Measurements from ENCODE around the gene PRADC1.
"Not testable (repeated sequence)": the region's sequence is repeated elsewhere in the genome, so short reads cannot be mapped to it uniquely, and the experiment has no call there.

Gene PRADC1

DNA sequence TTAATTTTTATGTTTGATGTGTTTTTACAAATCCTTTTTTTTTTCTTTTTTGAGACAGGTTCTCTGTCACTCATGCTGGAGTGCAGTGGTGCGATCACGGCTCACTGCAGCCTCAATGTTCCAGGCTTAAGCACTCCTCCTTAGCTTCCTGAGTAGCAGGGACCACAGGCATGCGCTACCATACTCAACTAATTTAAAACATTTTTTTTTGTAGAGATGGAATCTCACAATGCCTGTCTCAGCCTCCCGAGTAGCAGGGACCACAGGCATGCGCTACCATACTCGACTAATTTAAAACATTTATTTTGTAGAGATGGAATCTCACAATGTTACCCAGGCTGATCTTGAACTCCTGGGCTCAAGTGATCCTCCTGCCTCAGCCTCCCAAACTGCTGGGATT lies 27.4 kb downstream of the PRADC1 start:
- peaks cover 21 to 29% of the 10 kb centered on the region in 2 donors for H3K27me3 ChIP-seq (ENCODE audit: control insufficient read depth in 2 of 2, insufficient read depth in 2 of 2, low read length in 2 of 2)
- H3K36me3 ChIP-seq (ENCODE audit: control insufficient read depth in 2 of 2, insufficient read depth in 2 of 2, low read length in 2 of 2), result no peaks in the 10 kb centered on the region
- H3K27ac ChIP-seq (ENCODE audit: low read depth in 2 of 2, low read length in 2 of 2), result no peak overlapping the region
- H3K4me3 ChIP-seq (ENCODE audit: low read length in 2 of 2), result no peak overlapping the region
- H3K4me1 ChIP-seq (ENCODE audit: control insufficient read depth in 2 of 2, insufficient read depth in 2 of 2, low read length in 2 of 2), result peaks cover 0 to 4% of the 10 kb centered on the region in 2 donors
- H3K9me3 ChIP-seq (ENCODE audit: control insufficient read depth in 2 of 2, low read length in 2 of 2), result no peaks in the 10 kb centered on the region
- no peak overlapping the region for H3K9ac ChIP-seq (ENCODE audit: low read depth in 1 of 2, low read length in 2 of 2)

DNA sequence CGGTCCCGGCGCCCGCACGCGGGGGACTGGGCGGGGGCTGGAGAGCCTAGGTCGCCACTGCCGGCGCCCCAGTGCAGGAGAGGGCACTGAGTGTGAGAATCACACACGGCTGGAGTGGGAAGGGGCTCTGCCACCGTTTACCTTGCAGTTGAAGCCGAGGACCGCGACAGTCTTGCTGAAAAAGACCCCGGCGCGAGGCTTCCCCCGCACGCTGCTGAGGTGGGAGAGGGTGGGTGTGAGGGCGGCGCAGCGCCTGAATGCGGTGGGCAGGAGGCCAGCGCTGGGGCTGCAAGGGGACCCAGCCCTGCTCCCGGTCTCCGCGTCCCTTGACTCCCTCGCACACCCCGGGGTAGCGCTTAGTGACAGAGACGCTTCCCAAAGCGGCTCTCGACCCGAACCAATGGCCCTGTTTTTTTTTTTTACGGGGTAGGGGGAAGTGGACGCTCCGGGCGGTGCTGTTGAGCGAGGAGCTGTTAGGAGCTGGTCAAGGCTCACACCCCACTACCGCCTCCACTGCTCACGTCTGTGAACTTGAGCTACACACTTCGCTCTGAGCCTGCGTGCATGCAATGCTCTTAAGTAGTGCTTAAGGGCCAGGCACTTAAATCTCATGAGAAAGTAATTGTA lies 29.9 kb downstream of the PRADC1 start:
- peaks cover 0 to 4% of the 10 kb centered on the region in 2 donors for H3K4me1 ChIP-seq (ENCODE audit: control insufficient read depth in 2 of 2, insufficient read depth in 2 of 2, low read length in 2 of 2)
- no peak overlapping the region for H3K4me3 ChIP-seq (ENCODE audit: low read length in 2 of 2)
- no peaks in the 10 kb centered on the region for H3K9me3 ChIP-seq (ENCODE audit: control insufficient read depth in 2 of 2, low read length in 2 of 2)
- H3K27ac ChIP-seq (ENCODE audit: low read depth in 2 of 2, low read length in 2 of 2), result no peak overlapping the region
- H3K36me3 ChIP-seq (ENCODE audit: control insufficient read depth in 2 of 2, insufficient read depth in 2 of 2, low read length in 2 of 2), result no peaks in the 10 kb centered on the region
- H3K9ac ChIP-seq (ENCODE audit: low read depth in 1 of 2, low read length in 2 of 2), result no peak overlapping the region
- H3K27me3 ChIP-seq (ENCODE audit: control insufficient read depth in 2 of 2, insufficient read depth in 2 of 2, low read length in 2 of 2), result peaks cover 21 to 29% of the 10 kb centered on the region in 2 donors

DNA sequence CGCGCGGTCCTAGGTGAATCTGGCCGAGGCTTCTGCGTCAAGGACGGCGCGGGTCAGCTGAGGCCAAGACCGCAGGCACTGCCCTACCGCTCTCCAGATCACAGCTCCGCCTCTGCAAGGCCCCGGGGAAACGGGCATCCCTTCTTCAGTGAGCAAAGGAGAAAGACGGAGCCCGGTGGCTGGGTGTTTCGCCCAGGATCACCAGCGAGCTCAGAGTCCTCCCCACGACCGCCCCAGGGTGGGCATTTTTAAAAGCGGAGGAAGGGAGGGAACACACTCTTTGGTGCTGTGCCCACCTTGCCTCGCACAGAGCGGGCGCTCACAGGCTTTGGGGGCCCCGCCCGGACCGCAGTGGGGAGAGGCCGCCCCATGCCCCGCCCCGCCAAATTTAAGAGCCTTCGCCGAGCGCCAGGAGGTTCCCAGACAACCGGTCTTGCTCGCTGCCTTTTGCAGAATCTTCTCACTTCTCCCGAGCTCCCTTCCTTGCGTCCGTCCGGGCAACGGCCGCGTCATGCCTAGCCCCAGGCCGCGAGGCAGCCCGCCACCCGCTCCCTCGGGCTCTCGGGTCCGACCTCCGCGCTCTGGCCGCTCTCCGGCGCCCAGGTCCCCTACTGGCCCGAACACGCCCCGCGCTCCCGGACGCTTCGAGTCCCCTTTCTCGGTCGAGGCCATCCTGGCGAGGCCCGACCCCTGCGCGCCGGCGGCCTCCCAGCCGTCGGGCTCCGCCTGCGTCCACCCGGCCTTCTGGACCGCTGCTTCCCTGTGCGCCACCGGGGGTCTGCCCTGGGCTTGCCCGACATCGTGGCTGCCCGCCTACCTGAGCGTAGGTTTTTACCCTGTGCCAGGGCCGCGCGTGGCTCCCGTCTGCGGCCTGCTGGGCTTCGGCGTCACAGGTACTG lies 30.6 kb downstream of the PRADC1 start, which contains the start of gene NOTO:
Gene NOTO, plus strand, starts transcription at position 419 of the 899 bp plus-strand sequence. Its CDS starts 93 bp downstream, at position 512.
- peak within 1 kb of the TSS in 1 of 2 donors; percentile 43 for H3K4me3 ChIP-seq (ENCODE audit: low read length in 2 of 2)

DNA sequence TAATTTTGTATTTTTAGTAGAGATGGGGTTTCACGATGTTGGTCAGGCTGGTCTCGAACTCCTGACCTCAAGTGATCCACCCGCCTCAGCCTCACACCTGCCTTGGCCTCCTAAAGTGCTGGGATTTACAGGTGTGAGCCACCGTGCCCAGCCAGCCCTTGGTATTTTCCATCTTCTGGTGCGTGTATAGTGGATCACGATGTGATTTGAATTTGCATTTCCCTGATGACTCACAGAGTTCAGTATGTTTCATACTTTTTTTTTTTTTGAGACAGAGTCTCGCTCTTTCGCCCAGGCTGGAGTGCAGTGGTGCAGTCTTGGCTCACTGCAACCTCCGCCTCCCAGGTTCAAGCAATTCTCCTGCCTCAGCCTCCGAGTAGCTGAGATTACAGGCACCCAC lies 32.8 kb downstream of the PRADC1 start:
- H3K9ac ChIP-seq (ENCODE audit: low read depth in 1 of 2, low read length in 2 of 2); H3K9me3 ChIP-seq (ENCODE audit: control insufficient read depth in 2 of 2, low read length in 2 of 2); H3K4me1 ChIP-seq (ENCODE audit: control insufficient read depth in 2 of 2, insufficient read depth in 2 of 2, low read length in 2 of 2); H3K4me3 ChIP-seq (ENCODE audit: low read length in 2 of 2); H3K36me3 ChIP-seq (ENCODE audit: control insufficient read depth in 2 of 2, insufficient read depth in 2 of 2, low read length in 2 of 2); H3K27ac ChIP-seq (ENCODE audit: low read depth in 2 of 2, low read length in 2 of 2): not testable (repeated sequence)
- peaks cover 24 to 29% of the 10 kb centered on the region in 2 donors for H3K27me3 ChIP-seq (ENCODE audit: control insufficient read depth in 2 of 2, insufficient read depth in 2 of 2, low read length in 2 of 2)

More for the DNA sequence above, 30.6 kb downstream of the PRADC1 start, which contains the start of gene NOTO:
- no peaks in the 10 kb centered on the region for H3K9me3 ChIP-seq (ENCODE audit: control insufficient read depth in 2 of 2, low read length in 2 of 2)
- no peak within 1 kb of the TSS for H3K27ac ChIP-seq (ENCODE audit: low read depth in 2 of 2, low read length in 2 of 2)
- peaks cover 21 to 29% of the 10 kb centered on the region in 2 donors for H3K27me3 ChIP-seq (ENCODE audit: control insufficient read depth in 2 of 2, insufficient read depth in 2 of 2, low read length in 2 of 2)
- H3K4me1 ChIP-seq (ENCODE audit: control insufficient read depth in 2 of 2, insufficient read depth in 2 of 2, low read length in 2 of 2), result peaks cover 0 to 4% of the 10 kb centered on the region in 2 donors
- no peaks in the 10 kb centered on the region for H3K36me3 ChIP-seq (ENCODE audit: control insufficient read depth in 2 of 2, insufficient read depth in 2 of 2, low read length in 2 of 2)
- H3K9ac ChIP-seq (ENCODE audit: low read depth in 1 of 2, low read length in 2 of 2), result no peak within 1 kb of the TSS

DNA sequence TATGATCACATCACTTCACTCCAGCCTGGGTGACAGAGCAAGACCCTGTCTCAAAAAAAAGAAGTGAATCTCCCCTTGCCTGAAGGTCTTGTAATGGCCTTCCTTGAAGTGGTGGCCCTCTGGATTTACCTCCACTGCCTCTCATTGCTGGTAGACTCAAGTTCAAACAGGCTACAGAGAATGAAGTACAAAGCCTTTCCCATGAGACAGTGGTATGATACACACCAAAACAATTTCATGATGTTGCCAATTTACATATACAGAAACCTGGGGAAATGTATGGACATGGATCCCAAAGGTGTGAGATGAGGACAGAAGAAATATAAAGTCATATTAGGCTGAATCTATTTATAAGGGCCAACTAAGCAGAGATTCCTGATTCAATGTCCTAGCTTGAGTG lies 35.5 kb downstream of the PRADC1 start:
- Histone ChIP-seq H3K4me1 (ENCODE audit: control insufficient read depth in 2 of 2, insufficient read depth in 2 of 2, low read length in 2 of 2) (no peaks in the 10 kb centered on the region), H3K4me3 (ENCODE audit: low read length in 2 of 2) (no peak overlapping the region), H3K27ac (ENCODE audit: low read depth in 2 of 2, low read length in 2 of 2) (no peak overlapping the region), H3K27me3 (ENCODE audit: control insufficient read depth in 2 of 2, insufficient read depth in 2 of 2, low read length in 2 of 2) (peaks cover 8 to 9% of the 10 kb centered on the region in 2 donors), H3K9me3 (ENCODE audit: control insufficient read depth in 2 of 2, low read length in 2 of 2) (no peaks in the 10 kb centered on the region), H3K36me3 (ENCODE audit: control insufficient read depth in 2 of 2, insufficient read depth in 2 of 2, low read length in 2 of 2) (no peaks in the 10 kb centered on the region), H3K9ac (ENCODE audit: low read depth in 1 of 2, low read length in 2 of 2) (no peak overlapping the region)

DNA sequence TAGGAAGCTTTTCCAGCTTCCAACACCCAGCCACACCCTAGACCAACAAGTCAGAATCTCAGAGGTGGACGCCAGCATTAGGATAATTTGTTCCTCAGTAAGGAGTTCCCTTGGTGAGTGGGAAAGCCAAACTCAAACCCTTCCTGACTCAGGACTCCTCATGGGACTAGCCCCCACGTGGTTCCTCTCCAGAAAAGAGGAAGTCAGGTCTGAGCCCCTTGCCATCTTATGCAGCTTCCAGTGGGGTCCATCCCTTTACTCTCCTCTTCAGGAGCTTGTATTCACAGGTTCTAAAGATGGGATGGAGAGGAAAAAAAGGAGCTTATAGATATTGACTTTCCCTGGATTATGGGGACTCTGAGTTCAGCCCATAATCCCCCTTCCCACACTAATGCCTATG lies 45.5 kb downstream of the PRADC1 start:
- no peaks in the 10 kb centered on the region for H3K9me3 ChIP-seq (ENCODE audit: control insufficient read depth in 2 of 2, low read length in 2 of 2)
- no peaks in the 10 kb centered on the region for H3K4me1 ChIP-seq (ENCODE audit: control insufficient read depth in 2 of 2, insufficient read depth in 2 of 2, low read length in 2 of 2)
- H3K4me3 ChIP-seq (ENCODE audit: low read length in 2 of 2), result no peak overlapping the region
- no peak overlapping the region for H3K27ac ChIP-seq (ENCODE audit: low read depth in 2 of 2, low read length in 2 of 2)
- H3K9ac ChIP-seq (ENCODE audit: low read depth in 1 of 2, low read length in 2 of 2), result no peak overlapping the region
- H3K36me3 ChIP-seq (ENCODE audit: control insufficient read depth in 2 of 2, insufficient read depth in 2 of 2, low read length in 2 of 2), result no peaks in the 10 kb centered on the region
- H3K27me3 ChIP-seq (ENCODE audit: control insufficient read depth in 2 of 2, insufficient read depth in 2 of 2, low read length in 2 of 2), result peaks cover 0 to 3% of the 10 kb centered on the region in 2 donors

DNA sequence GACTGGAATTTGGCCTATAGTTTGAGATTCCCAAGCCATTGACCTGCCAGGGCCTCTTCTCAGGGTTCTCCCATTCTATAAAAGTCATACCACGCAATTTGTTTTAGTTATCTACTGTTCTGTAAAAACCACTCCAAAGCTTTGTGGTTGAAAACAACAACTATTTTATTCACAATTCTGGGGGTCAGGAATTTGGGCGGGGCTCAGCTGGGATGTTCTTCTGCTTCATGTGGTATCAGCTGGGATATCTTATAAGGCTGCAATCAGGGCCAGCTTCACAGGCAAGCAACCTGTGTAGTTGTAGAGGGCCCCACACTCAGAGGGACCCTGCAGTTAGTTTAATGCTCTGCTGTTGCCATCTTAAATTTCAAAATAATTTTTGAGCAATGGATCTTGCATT lies 47.1 kb downstream of the PRADC1 start:
- no peaks in the 10 kb centered on the region for H3K4me1 ChIP-seq (ENCODE audit: control insufficient read depth in 2 of 2, insufficient read depth in 2 of 2, low read length in 2 of 2)
- H3K9ac ChIP-seq (ENCODE audit: low read depth in 1 of 2, low read length in 2 of 2), result no peak overlapping the region
- no peak overlapping the region for H3K4me3 ChIP-seq (ENCODE audit: low read length in 2 of 2)
- H3K27me3 ChIP-seq (ENCODE audit: control insufficient read depth in 2 of 2, insufficient read depth in 2 of 2, low read length in 2 of 2), result peaks cover 0 to 3% of the 10 kb centered on the region in 2 donors
- H3K27ac ChIP-seq (ENCODE audit: low read depth in 2 of 2, low read length in 2 of 2), result no peak overlapping the region
- no peaks in the 10 kb centered on the region for H3K36me3 ChIP-seq (ENCODE audit: control insufficient read depth in 2 of 2, insufficient read depth in 2 of 2, low read length in 2 of 2)
- no peaks in the 10 kb centered on the region for H3K9me3 ChIP-seq (ENCODE audit: control insufficient read depth in 2 of 2, low read length in 2 of 2)

Measured in mucosa of rectum (tissue), 2 donors.